NCI-H187 treated with DMSO at 0.1 percent for 48 hours (cell line): ENCODE data around the gene ATAD2B.
"Not testable (repeated sequence)": the region's sequence is repeated elsewhere in the genome, so short reads cannot be mapped to it uniquely, and the experiment has no call there.

Experiments
- DNase-seq: peaks from one replicate; lab custom pipeline; 2025; lab: John Stamatoyannopoulos, UW

Gene ATAD2B

DNA sequence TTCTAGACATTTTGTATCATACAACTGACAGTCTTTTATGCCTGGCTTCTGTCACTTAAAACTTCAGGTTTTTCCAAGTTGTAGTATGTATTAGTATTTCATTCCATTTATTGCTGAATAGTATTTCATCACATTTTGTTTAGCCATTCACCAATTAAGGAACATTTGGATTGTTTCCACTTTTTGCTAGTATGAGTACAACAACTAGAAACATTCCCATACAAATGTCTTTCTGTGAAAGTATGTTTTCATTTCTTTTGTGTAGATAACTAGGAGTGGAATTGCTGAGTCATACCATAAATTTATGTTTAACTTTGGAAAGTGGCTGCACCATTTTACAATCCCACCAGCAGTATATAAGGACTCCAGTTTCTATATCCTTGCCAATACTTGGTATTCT, 135.9 kb downstream of the ATAD2B start:
- no peak for DNase-seq

DNA sequence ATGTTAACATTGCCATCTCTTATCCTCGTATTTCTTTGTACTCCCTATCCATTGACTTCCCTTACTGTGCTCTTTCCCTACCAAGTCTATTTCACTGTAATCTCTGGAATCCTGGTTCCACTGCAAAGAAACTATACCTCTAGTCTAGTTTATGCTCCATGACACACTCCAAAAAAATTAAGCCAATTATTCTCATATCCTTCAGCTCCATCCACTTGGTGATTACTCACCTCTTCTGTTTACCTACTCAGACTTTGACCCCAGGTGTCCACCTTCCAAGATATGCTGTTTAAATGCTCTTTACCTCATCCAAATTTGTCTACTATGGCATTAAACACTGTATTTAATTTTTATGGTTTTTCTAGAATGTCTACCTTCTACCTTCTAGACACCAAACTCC, 137.9 kb downstream of the ATAD2B start:
- no peak for DNase-seq

DNA sequence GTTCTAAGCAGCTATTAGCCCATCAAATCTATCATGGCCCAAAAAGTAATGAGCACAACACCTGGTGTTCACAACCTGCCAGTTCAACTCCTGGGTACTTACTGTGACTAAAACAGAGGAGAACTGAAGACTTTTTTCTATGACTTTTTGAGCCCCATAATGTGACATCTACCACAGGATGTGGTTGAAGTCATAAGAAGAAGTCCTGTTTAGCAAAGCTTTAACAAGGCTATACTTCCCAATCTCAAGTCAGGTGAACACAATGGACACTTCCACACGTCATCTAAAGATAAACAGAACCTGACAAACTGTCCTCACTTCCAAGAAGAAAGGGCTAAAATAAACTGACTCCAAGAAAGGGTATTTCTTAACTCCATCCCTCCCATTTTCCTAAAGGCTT, 138.8 kb downstream of the ATAD2B start:
- no peak for DNase-seq

DNA sequence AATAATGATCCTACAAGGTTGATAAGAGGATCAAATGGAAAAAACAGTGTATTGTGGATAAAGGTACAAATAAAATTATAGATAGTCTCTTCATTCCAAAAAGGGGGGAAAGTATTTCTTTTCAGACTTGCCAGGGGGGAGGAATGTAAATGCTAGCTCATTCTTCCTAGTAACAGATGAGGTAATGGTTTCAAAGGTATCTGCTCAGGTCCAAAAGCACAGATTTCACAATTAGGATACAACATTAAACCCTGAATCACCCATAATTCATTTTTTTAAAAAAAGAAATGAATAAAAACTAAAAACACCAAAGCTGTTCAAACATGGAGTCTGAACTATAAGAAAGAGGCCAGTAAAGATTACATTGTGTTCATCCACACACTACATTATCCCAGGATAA, 142.0 kb downstream of the ATAD2B start:
- DNase-seq, result no peak

GRCh38 chr2:23782646-23783045, 144.3 kb downstream of the ATAD2B start:
- DNase-seq, result no peak

- DNase-seq, result no peak
Measured at GRCh38 chr2:23782126-23782525, 144.8 kb downstream of the ATAD2B start.

- DNase-seq, result not testable (repeated sequence)
Measured at GRCh38 chr2:23780465-23780864, 146.5 kb downstream of the ATAD2B start.

DNA sequence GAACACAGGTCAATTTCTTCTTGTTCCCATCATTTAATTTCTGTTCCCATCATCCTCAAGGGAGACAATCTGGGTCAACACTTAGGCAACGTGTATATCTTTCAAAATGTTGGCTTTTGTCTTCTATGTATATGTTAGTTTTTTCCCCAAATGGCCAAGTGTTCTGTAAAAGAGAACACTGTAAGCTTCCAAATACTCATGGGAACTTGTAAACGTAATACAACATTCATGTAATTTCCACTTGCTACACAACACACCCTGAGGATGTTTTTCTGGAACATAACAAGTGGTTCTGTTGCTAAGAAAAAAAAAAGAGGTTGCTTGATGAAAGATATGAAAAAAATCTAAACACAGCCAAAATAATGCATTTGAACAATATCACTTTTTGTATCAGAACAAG, 149.1 kb downstream of the ATAD2B start:
- no peak for DNase-seq

DNA sequence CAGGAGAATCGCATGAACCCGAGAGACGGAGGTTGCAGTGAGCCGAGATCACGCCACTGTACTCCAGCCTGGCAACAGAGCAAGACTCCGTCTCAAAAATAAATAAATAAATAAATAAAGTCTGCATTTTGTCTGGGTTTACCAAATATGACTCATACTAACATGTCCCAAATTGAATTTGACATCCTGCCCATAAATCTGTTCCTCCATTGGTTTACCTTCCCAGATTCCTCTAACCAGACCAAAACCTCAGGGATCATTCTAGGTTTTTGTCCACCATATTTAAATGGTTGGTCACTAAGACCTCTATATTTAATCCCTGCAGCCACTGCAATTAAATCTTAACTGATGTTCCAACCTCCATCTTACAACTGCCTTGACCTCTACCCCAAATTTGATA, 150.9 kb downstream of the ATAD2B start:
- no peak for DNase-seq

DNA sequence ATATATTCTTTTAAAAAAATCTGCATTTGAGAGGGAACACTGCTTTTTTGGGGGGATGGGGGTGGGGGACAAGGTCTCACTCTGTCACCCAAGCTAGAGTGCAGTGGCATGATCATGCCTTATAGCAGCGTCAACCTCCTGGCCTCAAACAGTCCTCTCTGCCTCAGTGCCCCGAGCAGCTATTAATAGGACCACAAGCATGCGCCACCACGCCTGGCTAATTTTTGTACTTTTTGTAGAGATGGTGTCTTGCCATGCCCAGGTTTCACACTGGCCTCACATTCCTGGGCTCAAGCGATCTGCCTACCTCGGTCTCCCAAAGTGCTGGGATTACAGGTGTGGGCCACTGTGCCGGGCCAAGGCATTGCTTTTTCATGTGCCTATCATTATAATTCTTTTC, 154.2 kb downstream of the ATAD2B start:
- DNase-seq, result no peak

- no peak for DNase-seq
Measured at GRCh38 chr2:23772056-23772455, 154.9 kb downstream of the ATAD2B start.

DNA sequence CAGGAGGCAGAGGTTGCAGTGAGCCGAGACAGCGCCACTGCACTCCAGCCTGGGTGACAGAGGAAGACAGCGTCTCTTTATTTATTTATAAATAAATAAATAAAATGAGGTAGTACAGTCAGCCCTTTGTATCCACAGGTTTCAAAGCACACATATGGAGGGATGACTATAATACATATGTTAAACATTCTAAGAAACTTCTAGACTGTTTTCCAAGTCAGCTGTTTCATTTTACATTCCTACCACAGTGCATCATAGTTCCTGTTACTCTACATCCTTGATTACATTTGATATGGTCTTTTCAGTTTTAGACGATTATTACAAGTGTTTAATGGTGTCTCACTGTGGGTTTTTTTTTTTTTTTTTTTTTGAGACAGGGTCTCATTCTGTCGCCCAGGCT, 157.6 kb downstream of the ATAD2B start:
- DNase-seq, result no peak

DNA sequence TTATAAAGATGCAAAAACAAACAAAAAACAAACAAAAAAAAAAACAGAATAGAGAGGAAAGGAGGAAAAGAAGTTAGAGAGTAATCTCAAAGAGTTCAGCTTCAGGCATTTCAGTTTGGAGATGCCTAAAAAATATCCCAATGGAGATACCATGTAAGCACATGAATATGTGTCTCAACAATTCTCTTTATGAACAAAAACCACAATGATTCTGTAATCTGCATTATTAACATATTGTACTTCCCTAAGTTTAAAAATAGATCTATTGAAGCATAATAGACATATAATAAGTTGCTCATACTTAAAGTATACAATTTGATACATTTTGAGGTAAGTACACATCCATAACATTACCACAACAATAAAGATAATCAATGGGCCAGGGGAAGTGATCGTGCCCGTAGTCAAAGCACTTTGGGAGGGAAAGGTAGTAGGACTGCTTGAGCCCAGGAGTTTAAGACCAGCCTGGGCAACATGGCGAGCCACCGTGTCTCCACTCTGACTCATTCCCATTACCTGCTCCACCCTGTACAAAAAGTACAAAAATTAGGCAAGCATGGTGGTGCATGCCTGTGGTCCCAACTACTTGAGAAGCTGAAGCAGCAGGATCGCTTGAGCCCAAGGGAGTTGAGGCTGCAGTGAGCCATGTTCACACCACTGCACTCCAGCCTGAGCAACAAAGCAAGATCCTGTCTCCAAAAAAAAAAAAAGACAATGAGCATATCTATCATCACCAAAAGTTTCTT, 158.9 kb downstream of the ATAD2B start:
- DNase-seq, result no peak

DNA sequence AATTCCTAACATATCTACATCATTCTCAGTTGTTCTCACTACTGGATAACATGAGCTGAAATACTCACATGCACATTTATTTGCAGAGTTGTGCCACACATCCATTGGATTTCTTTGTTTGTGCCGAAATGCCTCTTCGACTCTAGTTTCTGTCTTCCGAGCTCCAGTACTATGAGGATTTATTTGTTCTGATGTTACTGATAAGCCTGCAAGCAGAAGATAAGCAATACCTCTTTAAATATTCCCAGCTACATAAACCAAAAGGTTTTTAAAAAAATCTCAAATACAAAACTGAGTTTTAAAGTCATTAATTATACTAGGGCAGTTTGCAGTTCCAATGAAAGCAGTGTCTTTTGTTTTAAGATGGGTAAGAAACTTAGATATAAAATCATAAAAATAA, 164.8 kb downstream of the ATAD2B start:
- DNase-seq, result no peak

DNA sequence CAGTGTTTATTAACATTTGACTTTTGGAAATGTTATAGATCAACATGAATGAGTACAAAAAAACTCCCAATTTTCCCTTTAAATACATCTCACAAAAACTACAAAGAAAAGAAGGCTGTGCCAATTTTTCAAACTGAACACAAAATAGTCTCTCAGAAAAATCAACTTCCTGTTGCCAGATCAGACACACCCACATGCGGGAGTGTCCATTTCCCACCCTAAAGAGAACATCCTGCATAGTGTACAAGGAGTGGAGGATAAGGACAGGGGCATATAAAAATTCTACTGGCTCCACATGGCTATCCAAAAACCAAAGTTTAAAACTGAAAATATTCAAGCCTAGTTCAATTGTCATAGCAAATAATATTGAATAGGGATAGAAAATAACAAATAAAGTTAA, 165.3 kb downstream of the ATAD2B start:
- DNase-seq, result no peak

DNA sequence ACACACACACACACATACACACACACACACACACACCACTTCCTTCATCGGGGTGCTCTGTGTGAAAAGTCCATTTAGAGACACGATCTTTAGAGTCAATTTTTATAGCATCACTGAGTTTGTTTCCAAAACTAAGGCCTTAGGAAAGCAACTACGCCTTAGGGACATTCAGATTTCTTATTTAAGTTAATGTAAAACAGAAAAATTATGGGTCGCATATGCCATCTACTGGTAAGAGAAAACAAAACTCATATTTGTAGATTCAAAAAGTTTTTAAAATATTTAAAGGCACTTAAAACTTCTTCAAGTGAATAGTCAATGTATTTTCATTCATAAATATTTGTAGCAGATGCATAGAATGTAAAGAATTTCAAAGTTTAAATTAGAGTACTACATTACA, 166.2 kb downstream of the ATAD2B start:
- DNase-seq, result no peak

- DNase-seq, result no peak
Measured at GRCh38 chr2:23757686-23758433, 169.1 kb downstream of the ATAD2B start.

GRCh38 chr2:23756593-23757292, 170.2 kb downstream of the ATAD2B start:
- DNase-seq, result no peak

- no peak for DNase-seq
Measured at GRCh38 chr2:23754970-23755369, 172.0 kb downstream of the ATAD2B start.

DNA sequence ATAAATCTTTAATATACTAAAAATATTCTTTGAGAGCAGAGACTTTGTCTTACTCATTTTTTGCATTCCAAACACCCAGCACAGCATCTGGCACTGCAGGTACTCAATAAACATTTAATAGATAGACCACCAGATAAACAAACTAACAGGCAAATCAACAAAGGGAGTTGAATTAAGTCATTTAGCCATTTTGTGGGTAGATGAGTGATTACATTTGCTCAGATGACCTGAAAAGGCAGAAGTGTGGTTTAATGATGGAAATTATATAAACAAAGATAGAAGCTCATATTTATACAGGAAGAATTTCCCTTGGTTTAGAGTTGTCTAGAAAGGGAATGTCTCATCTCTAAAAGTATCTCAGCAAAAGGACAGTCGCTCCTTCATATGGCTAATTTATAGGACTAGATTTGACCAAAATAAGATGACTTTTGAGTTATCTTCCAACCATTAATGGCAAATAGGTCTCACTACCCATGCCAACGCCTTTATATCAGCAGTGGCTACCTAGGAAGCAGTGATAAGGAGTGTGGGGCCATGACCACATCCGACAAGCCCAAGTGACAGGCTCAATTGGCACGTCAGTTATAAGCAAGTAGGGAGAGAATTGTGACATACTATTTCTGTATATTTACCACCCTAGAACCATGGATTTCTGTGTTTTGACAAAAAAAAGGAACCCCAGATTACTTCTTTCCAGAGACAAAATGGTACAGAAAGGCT, 173.5 kb downstream of the ATAD2B start:
- no peak for DNase-seq

DNA sequence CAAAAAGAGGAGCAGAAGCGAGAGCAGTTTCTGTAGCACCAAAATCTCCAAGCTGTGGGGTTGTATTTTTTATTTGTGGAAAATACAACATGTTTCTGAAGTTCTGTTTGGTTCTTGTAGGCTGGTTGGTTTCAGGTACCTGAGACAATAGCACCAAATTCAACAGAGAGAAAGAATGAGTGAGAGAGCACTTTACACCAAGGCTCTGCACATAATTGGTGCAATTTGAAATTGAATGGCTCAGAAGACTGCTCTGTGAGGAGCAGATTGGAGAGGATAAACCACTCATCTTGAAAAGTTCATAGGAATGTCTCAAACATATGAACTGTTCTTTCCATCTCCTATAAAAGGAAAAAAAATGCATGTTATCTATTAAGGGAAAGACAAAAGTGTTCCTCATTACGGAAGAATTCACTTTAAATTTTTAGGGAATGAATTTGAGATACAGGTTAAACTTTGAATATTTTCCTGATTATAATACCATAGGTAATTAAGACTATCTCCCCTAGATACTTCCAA, 175.1 kb downstream of the ATAD2B start:
- no peak for DNase-seq
